ENCODE measurements around the gene SYNRG.

DNA sequence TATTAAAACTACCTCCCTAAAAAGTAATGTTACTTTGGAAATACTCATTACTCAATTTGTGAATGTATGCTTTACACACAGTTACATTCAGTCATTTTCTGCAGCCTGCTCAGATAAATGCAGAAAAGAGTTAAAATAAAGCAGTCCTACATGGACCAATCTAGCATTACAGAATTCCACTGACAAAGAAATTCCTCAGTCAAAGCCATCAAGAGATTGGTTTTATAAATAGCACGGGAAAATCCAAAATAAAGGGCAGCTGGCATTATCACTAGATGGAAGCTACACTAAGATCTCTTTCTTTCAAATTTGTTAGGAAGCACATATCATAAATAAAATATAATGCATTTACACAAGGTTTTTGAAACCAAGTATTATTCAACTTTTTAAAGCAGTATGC is 61.2 kb downstream of the SYNRG start:
- TF ChIP-seq, protein P1, sequence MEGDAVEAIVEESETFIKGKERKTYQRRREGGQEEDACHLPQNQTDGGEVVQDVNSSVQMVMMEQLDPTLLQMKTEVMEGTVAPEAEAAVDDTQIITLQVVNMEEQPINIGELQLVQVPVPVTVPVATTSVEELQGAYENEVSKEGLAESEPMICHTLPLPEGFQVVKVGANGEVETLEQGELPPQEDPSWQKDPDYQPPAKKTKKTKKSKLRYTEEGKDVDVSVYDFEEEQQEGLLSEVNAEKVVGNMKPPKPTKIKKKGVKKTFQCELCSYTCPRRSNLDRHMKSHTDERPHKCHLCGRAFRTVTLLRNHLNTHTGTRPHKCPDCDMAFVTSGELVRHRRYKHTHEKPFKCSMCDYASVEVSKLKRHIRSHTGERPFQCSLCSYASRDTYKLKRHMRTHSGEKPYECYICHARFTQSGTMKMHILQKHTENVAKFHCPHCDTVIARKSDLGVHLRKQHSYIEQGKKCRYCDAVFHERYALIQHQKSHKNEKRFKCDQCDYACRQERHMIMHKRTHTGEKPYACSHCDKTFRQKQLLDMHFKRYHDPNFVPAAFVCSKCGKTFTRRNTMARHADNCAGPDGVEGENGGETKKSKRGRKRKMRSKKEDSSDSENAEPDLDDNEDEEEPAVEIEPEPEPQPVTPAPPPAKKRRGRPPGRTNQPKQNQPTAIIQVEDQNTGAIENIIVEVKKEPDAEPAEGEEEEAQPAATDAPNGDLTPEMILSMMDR (optimal IDR thresholded peaks at IDR 0.05 in 1 of 3, IDR thresholded peaks at IDR 0.05 in 1 of 3, conservative IDR thresholded peaks at IDR 0.05 in 1 of 3; ENCODE audit: extremely low read depth in 1 of 3, insufficient read depth in 2 of 3, low read length in 3 of 3), result no peak
- no peak for TF ChIP-seq EZH2 (IDR thresholded peaks at IDR 0.05; ENCODE audit: low read length)
